Smooth muscle cell (in vitro differentiated cells): ENCODE data around the gene JMJD4. TPM values are rescaled to one million over a fixed set of nuclear protein-coding genes. Genes with fewer than 3 reads are reported as not detected.

Experiments used
- DNase-seq: peaks from one replicate; lab custom pipeline; 2025; ENCODE audit not compliant: unreplicated experiment; lab: John Stamatoyannopoulos, UW
- H2AFZ ChIP-seq: fragments of 200-600 bp; sonication (generic); 2 replicates; pipeline ENCODE4 v1.6.0; 2016; ENCODE audit warnings: antibody characterized with exemption, low read depth, mild to moderate bottlenecking
- H3F3A ChIP-seq: fragments of 200-600 bp; sonication (generic); 2 replicates; pipeline ENCODE4 v1.6.0; 2017; ENCODE audit warnings: antibody characterized with exemption, low read depth
- H3K27ac ChIP-seq: fragments of 200-600 bp; sonication (generic); 2 replicates; pipeline ENCODE4 v1.5.1; 2016; ENCODE audit warnings: low read depth, mild to moderate bottlenecking
- H3K27me3 ChIP-seq: fragments of 200-600 bp; sonication (generic); 2 replicates; pipeline ENCODE4 v1.6.1; 2016; ENCODE audit warnings: low read depth, mild to moderate bottlenecking
- H3K36me3 ChIP-seq: fragments of 200-600 bp; sonication (generic); 2 replicates; pipeline ENCODE4 v1.5.1; 2016; ENCODE audit warnings: low read depth
- H3K4me1 ChIP-seq: fragments of 200-600 bp; sonication (generic); 2 replicates; pipeline ENCODE4 v1.5.1; 2016; ENCODE audit warnings: low read depth
- H3K4me2 ChIP-seq: fragments of 200-600 bp; sonication (generic); 2 replicates; pipeline ENCODE4 v1.6.0; 2016; ENCODE audit warnings: mild to moderate bottlenecking
- H3K4me3 ChIP-seq: fragments of 200-600 bp; sonication (generic); 2 replicates; pipeline ENCODE4 v1.5.1; 2016; ENCODE audit warnings: mild to moderate bottlenecking
- H3K79me2 ChIP-seq: fragments of 200-600 bp; sonication (generic); 2 replicates; pipeline ENCODE4 v1.6.0; 2016; ENCODE audit warnings: low read depth, mild to moderate bottlenecking
- H3K9ac ChIP-seq: fragments of 200-600 bp; sonication (generic); 2 replicates; pipeline ENCODE4 v1.6.0; 2016; ENCODE audit warnings: low read depth
- H3K9me3 ChIP-seq: fragments of 200-600 bp; sonication (generic); replicated peaks from 2 replicates; pipeline ENCODE4 v1.5.1; 2016; ENCODE audit warnings: low read depth
- H4K20me1 ChIP-seq: fragments of 200-600 bp; sonication (generic); 2 replicates; pipeline ENCODE4 v1.6.0; 2016; ENCODE audit warnings: low read depth
- CTCF ChIP-seq: fragments of 200-600 bp; sonication (generic); IDR thresholded peaks from 2 replicates; pipeline ENCODE4 v1.5.1; 2017; ENCODE audit warnings: borderline replicate concordance, mild to moderate bottlenecking, antibody characterized with exemption; ENCODE audit not compliant: insufficient read depth, poor library complexity, severe bottlenecking
- WGBS: methylation state at CpG from one replicate; pipeline ENCODE4 v1.1.7; 2016; ENCODE audit warnings: low lambda C conversion rate; 5-methylcytosine and 5-hydroxymethylcytosine counted together
- polyA plus RNA-seq: library from polyadenylated mRNA; unstranded; fragments of >200 nt; fragmentation: Nextera tagmentation; extraction: Ambion mirVana; gene quantifications from 2 replicates; pipeline ENCODE4 v1.2.1, GENCODE V29; 2016
- total RNA-seq: library from RNA; depleted of rRNA; stranded (reverse); fragments of >200 nt; gene quantifications from 2 replicates; pipeline ENCODE4 v1.2.3, GENCODE V29; 2014

JMJD4 gene
- total and polyA plus RNA-seq, 2 experiments from 2014 or later, result 8.5 to 19.5 TPM

GRCh38 chr1:227780101-227781044, 45.3 kb upstream of the JMJD4 start:
- Histone ChIP-seq H3K4me2 (no peak overlapping the region), H3K4me1 (peaks cover 6% of the 10 kb centered on the region), H2AFZ (no peak overlapping the region), H3K27me3 (no peaks in the 10 kb centered on the region), H3F3A (no peaks in the 10 kb centered on the region), H3K27ac (no peak overlapping the region), H4K20me1 (peaks cover 29% of the 10 kb centered on the region), H3K9ac (no peak overlapping the region), H3K4me3 (no peak overlapping the region), H3K79me2 (no peaks in the 10 kb centered on the region), H3K9me3 (no peaks in the 10 kb centered on the region), H3K36me3 (no peaks in the 10 kb centered on the region)
- no peak for TF ChIP-seq CTCF
- DNase-seq, result no peak
- 92% methylated on average over 23 of the region's 23 CpGs for WGBS

DNA sequence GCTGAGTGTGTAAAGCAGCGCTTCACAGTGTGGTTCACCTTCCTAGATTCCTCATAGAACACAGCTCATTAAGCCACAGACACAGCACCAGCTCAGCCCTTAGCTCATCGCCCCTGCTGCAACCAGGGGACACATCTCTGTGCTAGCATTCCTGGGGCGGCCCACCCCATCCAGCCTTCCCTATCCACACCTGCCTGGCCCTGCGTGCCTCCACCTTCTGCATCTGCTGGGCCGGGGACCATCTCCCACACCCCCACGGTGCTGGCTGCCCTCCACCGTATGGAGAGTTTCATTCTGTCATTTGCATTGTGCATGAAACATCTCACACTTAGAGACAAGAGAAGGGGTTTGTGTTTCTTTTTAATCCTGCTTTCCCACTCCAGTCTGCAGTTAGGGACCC, 44.6 kb upstream of the JMJD4 start:
- Histone ChIP-seq H3K9ac (no peak overlapping the region), H3F3A (no peaks in the 10 kb centered on the region), H3K4me1 (peaks cover 6% of the 10 kb centered on the region), H3K27me3 (no peaks in the 10 kb centered on the region), H3K79me2 (no peaks in the 10 kb centered on the region), H3K36me3 (no peaks in the 10 kb centered on the region), H3K9me3 (no peaks in the 10 kb centered on the region), H2AFZ (no peak overlapping the region), H3K4me2 (no peak overlapping the region), H3K4me3 (no peak overlapping the region), H4K20me1 (peaks cover 33% of the 10 kb centered on the region), H3K27ac (no peak overlapping the region)
- DNase-seq, result no peak
- WGBS, result 96% methylated on average over 7 of the region's 7 CpGs
- TF ChIP-seq CTCF, result no peak

DNA sequence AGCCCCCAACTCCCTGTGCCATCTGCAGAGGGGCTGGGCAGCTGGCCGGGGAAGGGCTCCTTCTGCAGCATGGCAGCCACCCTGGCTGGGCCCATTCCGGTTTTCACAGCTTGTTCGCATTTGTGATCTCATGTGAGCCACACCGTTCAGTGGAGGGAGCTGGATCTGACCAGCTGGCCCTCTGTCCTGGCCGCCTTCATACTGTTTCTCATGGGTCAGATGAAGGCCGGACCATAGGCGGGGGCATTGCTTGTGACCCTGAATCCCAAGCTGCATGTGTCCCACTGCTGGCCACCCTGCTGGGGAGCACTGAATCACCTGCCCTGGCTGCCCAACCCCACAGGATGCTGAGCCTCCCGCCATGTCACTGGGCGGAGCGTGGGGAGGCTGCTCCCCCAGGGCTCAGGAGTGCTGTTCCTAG, 43.9 kb upstream of the JMJD4 start:
- 99% methylated on average over 10 of the region's 10 CpGs for WGBS
- DNase-seq, result no peak

More for the DNA sequence above, 43.9 kb upstream of the JMJD4 start:
- Histone ChIP-seq H3K9ac (no peak overlapping the region), H3K4me2 (no peak overlapping the region), H4K20me1 (peaks cover 40% of the 10 kb centered on the region), H2AFZ (no peak overlapping the region), H3F3A (no peaks in the 10 kb centered on the region), H3K9me3 (no peaks in the 10 kb centered on the region), H3K4me3 (no peak overlapping the region), H3K27ac (no peak overlapping the region), H3K4me1 (peaks cover 6% of the 10 kb centered on the region), H3K27me3 (no peaks in the 10 kb centered on the region), H3K79me2 (no peaks in the 10 kb centered on the region), H3K36me3 (no peaks in the 10 kb centered on the region)
- no peak for TF ChIP-seq CTCF
